HUES48 (cell line): ENCODE measurements around the gene ADGRG6.
A peak's percentile ranks its signal among the peaks of the same experiment; 100 is the strongest.

Experiments
- H3K27ac ChIP-seq: one replicate; pipeline ENCODE4 v1.7.0; 2013; ENCODE audit warnings: low read depth, low read length, inconsistent platforms
- H3K27me3 ChIP-seq: 2 replicates; pipeline ENCODE4 v1.6.1; 2013; ENCODE audit warnings: mild to moderate bottlenecking, low read length; ENCODE audit not compliant: control insufficient read depth, insufficient read depth
- H3K36me3 ChIP-seq: 2 replicates; pipeline ENCODE4 v1.6.1; 2013; ENCODE audit warnings: low read length; ENCODE audit not compliant: control insufficient read depth, insufficient read depth
- H3K4me1 ChIP-seq: 2 replicates; pipeline ENCODE4 v1.6.1; 2013; ENCODE audit warnings: mild to moderate bottlenecking, low read length; ENCODE audit not compliant: control insufficient read depth, insufficient read depth
- H3K4me3 ChIP-seq: 2 replicates; pipeline ENCODE4 v1.5.1; 2013; ENCODE audit warnings: mild to moderate bottlenecking, low read depth, low read length
- H3K9ac ChIP-seq: 2 replicates; pipeline ENCODE4 v1.6.1; 2013; ENCODE audit warnings: mild to moderate bottlenecking, low read depth, low read length, moderate library complexity
- H3K9me3 ChIP-seq: 2 replicates; pipeline ENCODE4 v1.6.1; 2013; ENCODE audit warnings: low read length; ENCODE audit not compliant: control insufficient read depth, insufficient read depth

Gene ADGRG6

DNA sequence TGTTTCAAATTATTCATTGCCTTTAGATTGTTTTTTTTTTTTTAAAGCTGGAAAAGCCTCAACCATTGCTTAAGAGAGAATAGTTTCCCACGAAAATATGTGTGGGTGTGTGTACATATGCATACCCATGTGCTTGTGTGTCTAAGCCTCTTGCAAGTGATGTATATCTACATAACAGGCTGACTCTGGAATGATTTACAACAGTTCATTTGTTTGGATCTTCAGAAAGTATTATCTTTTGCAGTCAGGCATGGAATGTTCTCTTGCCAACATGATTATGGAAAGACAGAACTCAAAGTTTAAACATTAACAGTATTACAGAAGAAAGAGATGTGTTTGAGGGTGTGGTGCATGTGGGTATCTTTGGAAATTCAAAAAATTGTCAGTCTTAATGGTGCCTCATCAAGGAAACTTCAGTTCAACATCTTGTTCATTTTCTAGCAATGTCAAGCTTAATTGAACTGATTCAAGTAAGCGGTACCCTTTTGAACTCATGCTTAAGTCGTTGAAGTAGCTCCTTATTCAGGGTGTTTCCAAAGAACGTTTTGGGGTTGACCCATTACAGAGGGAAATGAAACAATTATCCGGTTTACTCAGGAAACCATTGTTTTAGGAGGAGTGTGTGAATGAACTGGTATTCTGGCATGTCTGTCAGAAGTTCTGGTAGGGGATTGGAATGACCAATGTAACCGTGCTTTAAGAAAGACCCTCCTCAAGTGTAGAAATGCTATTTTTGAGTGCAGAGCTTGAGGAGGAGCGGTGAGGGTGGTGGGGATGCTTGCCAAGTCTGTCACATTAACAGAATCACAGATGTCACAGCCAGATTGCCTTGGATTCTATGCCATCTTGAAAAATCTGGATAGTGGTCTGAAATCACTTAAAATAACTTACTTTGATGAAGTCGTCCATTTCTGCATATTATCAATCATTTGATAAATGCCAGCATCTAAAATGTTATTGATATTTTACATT, 60.3 kb downstream of the ADGRG6 start:
- Histone ChIP-seq H3K9me3 (no peaks in the 10 kb centered on the region), H3K4me3 (no peak overlapping the region), H3K4me1 (no peaks in the 10 kb centered on the region), H3K9ac (no peak overlapping the region), H3K27me3 (no peaks in the 10 kb centered on the region), H3K27ac (no peak overlapping the region), H3K36me3 (no peaks in the 10 kb centered on the region)

DNA sequence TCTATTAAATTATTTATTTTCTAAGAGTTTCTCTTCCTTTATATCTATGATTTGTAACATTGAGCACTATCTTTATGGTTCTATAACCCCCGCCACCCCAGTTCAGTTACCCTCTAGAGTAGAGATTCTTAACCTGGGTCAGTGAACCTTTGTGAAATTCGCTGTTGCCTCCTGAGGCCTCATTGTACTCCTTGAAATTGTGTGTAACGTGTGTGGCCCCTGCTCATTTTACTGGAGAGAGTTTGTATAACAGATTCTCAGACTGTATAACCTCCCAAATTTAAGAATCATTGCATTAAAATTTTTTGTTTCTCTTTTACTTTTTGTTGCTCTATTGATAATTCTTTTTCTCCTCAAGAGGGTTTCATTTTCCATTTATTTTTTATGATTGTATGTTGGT, 65.3 kb downstream of the ADGRG6 start:
- H3K4me3 ChIP-seq, result no peak overlapping the region
- H3K4me1 ChIP-seq, result no peaks in the 10 kb centered on the region
- H3K36me3 ChIP-seq, result no peaks in the 10 kb centered on the region
- H3K9ac ChIP-seq, result no peak overlapping the region
- H3K27me3 ChIP-seq, result no peaks in the 10 kb centered on the region
- H3K27ac ChIP-seq, result no peak overlapping the region
- no peaks in the 10 kb centered on the region for H3K9me3 ChIP-seq

DNA sequence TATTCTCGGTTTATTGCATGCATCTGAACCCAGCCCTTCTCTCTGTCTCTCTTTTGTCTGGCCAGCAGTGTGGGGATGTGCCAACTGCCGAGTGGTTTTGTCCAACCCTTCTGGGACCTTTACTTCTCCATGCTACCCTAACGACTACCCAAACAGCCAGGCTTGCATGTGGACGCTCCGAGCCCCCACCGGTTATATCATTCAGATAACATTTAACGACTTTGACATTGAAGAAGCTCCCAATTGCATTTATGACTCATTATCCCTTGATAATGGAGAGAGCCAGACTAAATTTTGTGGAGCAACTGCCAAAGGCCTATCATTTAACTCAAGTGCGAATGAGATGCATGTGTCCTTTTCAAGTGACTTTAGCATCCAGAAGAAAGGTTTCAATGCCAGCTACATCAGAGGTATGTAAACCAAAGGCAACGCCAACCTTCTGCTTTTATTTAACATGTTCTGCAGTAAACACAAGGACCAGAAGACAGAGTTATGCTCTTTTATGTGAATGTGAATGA, 65.8 kb downstream of the ADGRG6 start:
- Histone ChIP-seq H3K27ac (no peak overlapping the region), H3K4me1 (no peaks in the 10 kb centered on the region), H3K36me3 (no peaks in the 10 kb centered on the region), H3K9me3 (no peaks in the 10 kb centered on the region), H3K4me3 (no peak overlapping the region), H3K9ac (no peak overlapping the region), H3K27me3 (no peaks in the 10 kb centered on the region)

DNA sequence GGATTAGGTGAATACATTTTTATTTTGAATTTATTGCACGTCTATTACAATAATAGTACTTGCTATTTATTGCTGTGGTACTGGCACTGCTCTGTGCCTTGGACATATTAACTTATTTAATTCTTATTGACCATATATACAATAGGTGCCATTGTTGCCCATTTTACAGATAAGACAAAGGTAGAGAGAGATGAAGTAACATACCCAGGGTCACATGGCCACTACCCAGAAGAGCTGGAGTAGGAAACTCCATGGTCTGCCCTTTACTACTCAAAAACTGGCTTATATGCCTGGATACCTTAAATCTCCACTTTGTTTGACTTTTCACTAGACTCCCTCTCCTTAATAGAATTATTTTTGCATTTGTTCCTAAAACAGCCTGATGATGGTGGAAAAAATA, 67.5 kb downstream of the ADGRG6 start:
- no peaks in the 10 kb centered on the region for H3K36me3 ChIP-seq
- no peak overlapping the region for H3K9ac ChIP-seq
- no peaks in the 10 kb centered on the region for H3K27me3 ChIP-seq
- no peak overlapping the region for H3K27ac ChIP-seq
- no peak overlapping the region for H3K4me3 ChIP-seq
- H3K9me3 ChIP-seq, result no peaks in the 10 kb centered on the region
- peaks cover 4% of the 10 kb centered on the region for H3K4me1 ChIP-seq

- no peaks in the 10 kb centered on the region for H3K36me3 ChIP-seq
- no peaks in the 10 kb centered on the region for H3K27me3 ChIP-seq
- H3K9ac ChIP-seq, result no peak overlapping the region
- H3K4me1 ChIP-seq, result peaks cover 12% of the 10 kb centered on the region
- H3K9me3 ChIP-seq, result no peaks in the 10 kb centered on the region
- H3K27ac ChIP-seq, result no peak overlapping the region
- H3K4me3 ChIP-seq, result no peak overlapping the region
These were observed 70.5 kb downstream of the ADGRG6 start for GRCh38 chr6:142372348-142372747.

- Histone ChIP-seq H3K9ac (no peak overlapping the region), H3K4me1 (peaks cover 23% of the 10 kb centered on the region), H3K36me3 (no peaks in the 10 kb centered on the region), H3K4me3 (no peak overlapping the region), H3K9me3 (no peaks in the 10 kb centered on the region), H3K27ac (peak overlapping the region; percentile 46), H3K27me3 (no peaks in the 10 kb centered on the region)
These were observed 71.7 kb downstream of the ADGRG6 start for GRCh38 chr6:142373268-142374090.

GRCh38 chr6:142374091-142374770, 72.4 kb downstream of the ADGRG6 start:
- Histone ChIP-seq H3K9me3 (no peaks in the 10 kb centered on the region), H3K36me3 (no peaks in the 10 kb centered on the region), H3K4me1 (peaks cover 25% of the 10 kb centered on the region), H3K27ac (peak overlapping the region; percentile 46), H3K27me3 (no peaks in the 10 kb centered on the region), H3K9ac (no peak overlapping the region), H3K4me3 (no peak overlapping the region)

DNA sequence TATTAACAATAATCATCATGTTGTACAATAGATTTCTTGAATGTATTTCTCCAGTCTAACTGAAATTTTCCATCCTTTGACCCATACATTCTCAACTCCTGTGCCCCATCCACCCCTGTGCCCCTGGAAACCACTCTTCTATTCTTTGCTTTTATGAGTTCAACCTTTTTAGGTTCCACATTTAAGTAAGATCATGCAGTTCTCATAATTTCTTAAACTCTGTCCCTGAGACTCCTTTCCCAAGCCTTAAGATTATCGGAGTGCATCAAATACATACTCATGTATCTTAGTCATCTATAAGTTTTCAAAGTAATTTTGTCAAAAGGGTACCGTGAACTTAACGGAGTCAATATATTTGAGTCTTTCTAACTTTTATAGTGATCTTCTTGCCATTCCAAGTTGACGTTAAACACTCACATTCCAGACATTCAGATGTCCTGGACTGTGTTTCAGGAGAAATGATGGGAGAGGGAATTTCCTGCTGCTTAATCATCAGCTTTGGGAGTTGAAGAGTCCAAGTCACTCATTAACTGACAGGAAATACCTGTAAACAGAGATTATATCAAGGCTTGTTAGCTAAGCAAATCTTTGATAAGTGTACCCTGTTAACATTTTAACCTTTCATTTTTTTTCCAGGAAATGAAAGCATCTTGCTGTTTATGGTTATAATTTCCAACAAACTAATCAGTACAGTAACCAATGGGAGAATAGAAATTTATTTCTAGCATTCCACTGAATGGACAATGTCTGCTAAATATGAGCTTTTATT, 73.3 kb downstream of the ADGRG6 start:
- H3K36me3 ChIP-seq, result no peaks in the 10 kb centered on the region
- H3K9me3 ChIP-seq, result no peaks in the 10 kb centered on the region
- no peak overlapping the region for H3K4me3 ChIP-seq
- no peaks in the 10 kb centered on the region for H3K27me3 ChIP-seq
- peaks cover 25% of the 10 kb centered on the region for H3K4me1 ChIP-seq
- no peak overlapping the region for H3K9ac ChIP-seq
- H3K27ac ChIP-seq, result peak overlapping the region; percentile 46

- Histone ChIP-seq H3K27ac (no peak overlapping the region), H3K27me3 (no peaks in the 10 kb centered on the region), H3K4me1 (peaks cover 25% of the 10 kb centered on the region), H3K9ac (no peak overlapping the region), H3K4me3 (no peak overlapping the region), H3K36me3 (no peaks in the 10 kb centered on the region), H3K9me3 (no peaks in the 10 kb centered on the region)
These were observed 74.3 kb downstream of the ADGRG6 start for GRCh38 chr6:142376115-142376514.

- no peaks in the 10 kb centered on the region for H3K36me3 ChIP-seq
- H3K27ac ChIP-seq, result peak overlapping the region; percentile 68
- no peaks in the 10 kb centered on the region for H3K27me3 ChIP-seq
- H3K9ac ChIP-seq, result no peak overlapping the region
- H3K4me3 ChIP-seq, result no peak overlapping the region
- H3K4me1 ChIP-seq, result peaks cover 25% of the 10 kb centered on the region
- H3K9me3 ChIP-seq, result no peaks in the 10 kb centered on the region
These were observed 75.1 kb downstream of the ADGRG6 start for GRCh38 chr6:142376800-142377496.
